Osteoblast (primary cell): ENCODE data around the gene ZNF41. TPM values are rescaled to one million over a fixed set of nuclear protein-coding genes. Genes with fewer than 3 reads are reported as not detected.

Experiments
- DNase-seq: peaks from one replicate; pipeline ENCODE4 v3.0.0; 2011; ENCODE audit warnings: low spot score, mixed read lengths; ENCODE audit not compliant: insufficient read length; ENCODE audit errors: missing footprints
- H2AFZ ChIP-seq: 2 replicates; pipeline ENCODE4 v1.6.0; 2011; ENCODE audit warnings: mild to moderate bottlenecking, low read length
- H3K27ac ChIP-seq: 2 replicates; pipeline ENCODE4 v1.5.1; 2011; ENCODE audit warnings: mild to moderate bottlenecking, low read depth, low read length, moderate library complexity
- H3K27me3 ChIP-seq: 2 replicates; pipeline ENCODE4 v1.6.0; 2012; ENCODE audit warnings: mild to moderate bottlenecking, control low read depth, inconsistent platforms, low read length, moderate library complexity; ENCODE audit not compliant: insufficient read depth
- H3K36me3 ChIP-seq: 2 replicates; pipeline ENCODE4 v1.5.1; 2011; ENCODE audit warnings: mild to moderate bottlenecking, low read length, control low read depth, moderate library complexity; ENCODE audit not compliant: insufficient read depth
- H3K4me1 ChIP-seq: 2 replicates; pipeline ENCODE4 v1.5.1; 2011; ENCODE audit warnings: mild to moderate bottlenecking, low read length, control low read depth, moderate library complexity; ENCODE audit not compliant: insufficient read depth
- H3K4me2 ChIP-seq: 2 replicates; pipeline ENCODE4 v1.6.0; 2011; ENCODE audit warnings: mild to moderate bottlenecking, low read length; ENCODE audit not compliant: insufficient read depth
- H3K4me3 ChIP-seq: fragments of 200-600 bp; sonication (generic); 3 replicates; pipeline ENCODE4 v1.5.1; 2012; ENCODE audit warnings: mild to moderate bottlenecking, low read length, inconsistent platforms; ENCODE audit not compliant: insufficient read depth
- H3K79me2 ChIP-seq: 2 replicates; pipeline ENCODE4 v1.6.0; 2012; ENCODE audit warnings: mild to moderate bottlenecking, low read length, control low read depth, inconsistent platforms; ENCODE audit not compliant: insufficient read depth
- H3K9me3 ChIP-seq: 2 replicates; pipeline ENCODE4 v1.5.1; 2011; ENCODE audit warnings: low read depth, low read length, control low read depth
- H4K20me1 ChIP-seq: 2 replicates; pipeline ENCODE4 v1.6.0; 2012; ENCODE audit warnings: mild to moderate bottlenecking, low read length, control low read depth; ENCODE audit not compliant: insufficient read depth
- CTCF ChIP-seq: IDR thresholded peaks from 2 replicates; pipeline ENCODE4 v1.5.1; 2011; ENCODE audit warnings: mild to moderate bottlenecking, low read depth, low read length, moderate library complexity; ENCODE audit errors: extremely low read depth
- total RNA-seq: library from RNA; depleted of rRNA; stranded (reverse); fragments of >200 nt; gene quantifications from 2 replicates; pipeline ENCODE4 v1.2.3, GENCODE V29; 2012

Gene ZNF41
- total RNA-seq, 1 donor: 9.0 TPM

GRCh38 chrX:47420962-47421361 lies 62.1 kb downstream of the ZNF41 start:
- Histone ChIP-seq H3K79me2 (no peaks in the 10 kb centered on the region), H3K27ac (no peak overlapping the region), H3K4me3 (no peak overlapping the region), H3K9me3 (no peaks in the 10 kb centered on the region), H2AFZ (no peak overlapping the region), H3K27me3 (no peaks in the 10 kb centered on the region), H3K4me2 (no peak overlapping the region), H3K4me1 (no peaks in the 10 kb centered on the region), H4K20me1 (no peaks in the 10 kb centered on the region), H3K36me3 (no peaks in the 10 kb centered on the region)
- no peak for TF ChIP-seq CTCF
- no peak for DNase-seq

GRCh38 chrX:47420265-47420664 lies 62.8 kb downstream of the ZNF41 start:
- Histone ChIP-seq H3K4me2 (no peak overlapping the region), H3K9me3 (no peaks in the 10 kb centered on the region), H3K4me1 (no peaks in the 10 kb centered on the region), H4K20me1 (no peaks in the 10 kb centered on the region), H3K27ac (no peak overlapping the region), H3K36me3 (no peaks in the 10 kb centered on the region), H3K79me2 (no peaks in the 10 kb centered on the region), H3K4me3 (no peak overlapping the region), H3K27me3 (no peaks in the 10 kb centered on the region), H2AFZ (no peak overlapping the region)
- no peak for DNase-seq
- TF ChIP-seq CTCF: no peak

GRCh38 chrX:47413179-47413594 lies 69.8 kb downstream of the ZNF41 start:
- Histone ChIP-seq H3K79me2 (no peaks in the 10 kb centered on the region), H3K27me3 (no peaks in the 10 kb centered on the region), H3K27ac (no peak overlapping the region), H3K9me3 (peaks cover 18% of the 10 kb centered on the region), H2AFZ (no peak overlapping the region), H4K20me1 (no peaks in the 10 kb centered on the region), H3K36me3 (no peaks in the 10 kb centered on the region), H3K4me3 (no peak overlapping the region), H3K4me2 (no peak overlapping the region), H3K4me1 (no peaks in the 10 kb centered on the region)
- no peak for DNase-seq
- no peak for TF ChIP-seq CTCF

Other genes with a start within 250 kb of the ZNF41 start
- gene ZNF157, start 112.6 kb downstream of the ZNF41 start, total RNA-seq: under 0.01 TPM in 1 of 2 replicates, not detected in the other
- gene ARAF, start 78.0 kb upstream of the ZNF41 start, total RNA-seq: 18.9 and 21.0 TPM in 2 replicates
- 904 and 922 TPM in 2 replicates for gene TIMP1, start 99.2 kb upstream of the ZNF41 start, total RNA-seq
- under 0.01 TPM in 2 replicates for gene SYN1, start 136.6 kb upstream of the ZNF41 start, total RNA-seq
- gene CFP, start 146.7 kb upstream of the ZNF41 start, total RNA-seq: 0.29 and 0.36 TPM in 2 replicates
- 36.2 and 37.6 TPM in 2 replicates for gene ELK1, start 167.3 kb upstream of the ZNF41 start, total RNA-seq
- 93.4 and 94.9 TPM in 2 replicates for gene UXT, start 176.0 kb upstream of the ZNF41 start, total RNA-seq